Activated CD8-positive, alpha-beta memory T cell treated with anti-CD3 and anti-CD28 coated beads, Interleukin-2, amount 50 U/mL, for 24 hours (primary cell): ENCODE data around the gene SLC51A.
"Not testable (repeated sequence)": the region's sequence is repeated elsewhere in the genome, so short reads cannot be mapped to it uniquely, and the experiment has no call there.

Source experiments
- DNase-seq: peaks from one replicate; pipeline ENCODE4 v3.0.0-alpha.2; 2020; ENCODE audit errors: extremely low read depth

SLC51A gene

GRCh38 chr3:196238612-196239560, 22.6 kb downstream of the SLC51A start:
- DNase-seq: no peak

- no peak for DNase-seq
These were observed 24.1 kb downstream of the SLC51A start for GRCh38 chr3:196240424-196240823.

- no peak for DNase-seq
These were observed 25.4 kb downstream of the SLC51A start for GRCh38 chr3:196241704-196242103.

GRCh38 chr3:196244166-196244565, 27.8 kb downstream of the SLC51A start:
- DNase-seq: not testable (repeated sequence)

- DNase-seq: no peak
These were observed 30.4 kb downstream of the SLC51A start for GRCh38 chr3:196246612-196247308.

- no peak for DNase-seq
These were observed 35.6 kb downstream of the SLC51A start for GRCh38 chr3:196251918-196252317.

GRCh38 chr3:196254376-196255283, 38.3 kb downstream of the SLC51A start:
- DNase-seq: no peak

GRCh38 chr3:196255776-196256175, 39.4 kb downstream of the SLC51A start:
- no peak for DNase-seq

- no peak for DNase-seq
These were observed 44.5 kb downstream of the SLC51A start for GRCh38 chr3:196260784-196261183.

- DNase-seq: no peak
These were observed 47.5 kb downstream of the SLC51A start for GRCh38 chr3:196263819-196264218.

GRCh38 chr3:196268284-196269163, 52.2 kb downstream of the SLC51A start:
- no peak for DNase-seq

GRCh38 chr3:196270499-196270898, 54.2 kb downstream of the SLC51A start:
- DNase-seq: no peak

- DNase-seq: no peak
These were observed 56.5 kb downstream of the SLC51A start for GRCh38 chr3:196272826-196273225.

- DNase-seq: no peak
These were observed 57.3 kb downstream of the SLC51A start for GRCh38 chr3:196273655-196274054.

- DNase-seq: no peak
These were observed 58.3 kb downstream of the SLC51A start for GRCh38 chr3:196274585-196274984.

GRCh38 chr3:196275126-196275525, 58.8 kb downstream of the SLC51A start:
- no peak for DNase-seq

GRCh38 chr3:196280689-196281440, 64.5 kb downstream of the SLC51A start:
- no peak for DNase-seq

GRCh38 chr3:196281962-196282361, 65.6 kb downstream of the SLC51A start:
- DNase-seq: no peak
